WTC11 (cell line): ENCODE results near the gene SHISA6.

ENCODE experiments used
- AFF4 ChIP-seq: sonication (generic); formaldehyde crosslinking; IDR thresholded peaks from 2 replicates; pipeline ENCODE4 v1.8.1; 2023; ENCODE audit warnings: mild to moderate bottlenecking, missing genetic modification reagents, borderline replicate concordance
- CTCF ChIP-seq: fragments of 200-600 bp; IDR thresholded peaks from 2 replicates; pipeline ENCODE4 v1.8.0; 2022; ENCODE audit warnings: antibody characterized with exemption
- ESRRA ChIP-seq: sonication (generic); formaldehyde crosslinking; IDR thresholded peaks from 2 replicates; pipeline ENCODE4 v1.8.1; 2022; ENCODE audit warnings: mild to moderate bottlenecking, missing genetic modification reagents, borderline replicate concordance
- FOXP4 ChIP-seq: sonication (generic); formaldehyde crosslinking; IDR thresholded peaks from 2 replicates; pipeline ENCODE4 v1.8.0; 2022; ENCODE audit warnings: mild to moderate bottlenecking, missing genetic modification reagents
- JUN ChIP-seq: sonication (generic); formaldehyde crosslinking; IDR thresholded peaks from 2 replicates; pipeline ENCODE4 v1.8.0; 2023; ENCODE audit warnings: mild to moderate bottlenecking, missing genetic modification reagents
- KAT7 ChIP-seq: sonication (generic); formaldehyde crosslinking; IDR thresholded peaks from 2 replicates; pipeline ENCODE4 v1.8.1; 2023; ENCODE audit warnings: missing genetic modification reagents, mild to moderate bottlenecking, borderline replicate concordance
- NR1H2 ChIP-seq: sonication (generic); formaldehyde crosslinking; IDR thresholded peaks from 2 replicates; pipeline ENCODE4 v1.9.0; 2021; ENCODE audit warnings: mild to moderate bottlenecking, moderate library complexity, missing genetic modification reagents
- NR2C2 ChIP-seq: sonication (generic); formaldehyde crosslinking; IDR thresholded peaks from 2 replicates; pipeline ENCODE4 v1.8.0; 2022; ENCODE audit warnings: mild to moderate bottlenecking, missing genetic modification reagents
- PRDM15 ChIP-seq: sonication (generic); formaldehyde crosslinking; IDR thresholded peaks from 2 replicates; pipeline ENCODE4 v1.8.0; 2022; ENCODE audit warnings: missing genetic modification reagents
- TEAD4 ChIP-seq: sonication (generic); formaldehyde crosslinking; IDR thresholded peaks from 2 replicates; pipeline ENCODE4 v1.8.0; 2022; ENCODE audit warnings: mild to moderate bottlenecking, missing genetic modification reagents
- USF2 ChIP-seq: sonication (generic); formaldehyde crosslinking; IDR thresholded peaks from 2 replicates; pipeline ENCODE4 v1.8.1; 2023; ENCODE audit warnings: mild to moderate bottlenecking, missing genetic modification reagents, moderate library complexity
- ZNF512 ChIP-seq: sonication (generic); formaldehyde crosslinking; IDR thresholded peaks from 2 replicates; pipeline ENCODE4 v1.8.1; 2022; ENCODE audit warnings: missing genetic modification reagents, borderline replicate concordance

GRCh38 chr17:11296994-11297393 lies 56.0 kb downstream of the SHISA6 start:
- TF ChIP-seq USF2: no peak
- no peak for TF ChIP-seq KAT7 (CRISPR knock-in tag)
- no peak for TF ChIP-seq ESRRA (CRISPR knock-in tag)
- TF ChIP-seq NR2C2 (CRISPR knock-in tag): no peak
- no peak for TF ChIP-seq TEAD4 (CRISPR knock-in tag)
- no peak for TF ChIP-seq JUN (CRISPR knock-in tag)
- no peak for TF ChIP-seq CTCF
- TF ChIP-seq NR1H2: no peak
- TF ChIP-seq FOXP4 (CRISPR knock-in tag): no peak
- TF ChIP-seq AFF4 (CRISPR knock-in tag): no peak
- no peak for TF ChIP-seq ZNF512 (CRISPR knock-in tag)
- TF ChIP-seq PRDM15 (CRISPR knock-in tag): no peak
